Posterior vena cava (tissue), 2 donors: ENCODE data around the gene RAC2. TPM values are rescaled to one million over a fixed set of nuclear protein-coding genes. Genes with fewer than 3 reads are reported as not detected.
"Not testable (repeated sequence)": the region's sequence is repeated elsewhere in the genome, so short reads cannot be mapped to it uniquely, and the experiment has no call there.

Experiments
- DNase-seq: peaks from one replicate; pipeline ENCODE4 v3.0.0-alpha.2; 2020; ENCODE audit warnings: low spot score
- intact Hi-C, 2 donors: fragments of 100-400 bp; cut with DNase I; formaldehyde crosslinking; loops; one replicate each; pipeline versions ENCODE4 v1.14.1 to v1.14.2; 2022 to 2023
- total RNA-seq, 2 donors: library from RNA; stranded (reverse); fragmentation: NEBNext Ultra II Directional; extraction: Animal tissue kit (Norgen Biotek cat#: 25700); gene quantifications; one replicate each; pipeline ENCODE4 v1.2.1, GENCODE V29; 2021
- donor health status: DM: yes; HTN: yes; CAD: no.
- donor health status: DM: yes; HTN: yes; CAD: no.

The RAC2 gene
- total RNA-seq, 2 donors from 2014 or later, result 12.9 to 17.5 TPM

- intact Hi-C loops, result loop anchor here in 1 of 2 donors (5.0 kb wide), 1 partner anchor 92 kb away; no protein-coding TSS in a partner anchor
- DNase-seq, result peak; percentile 49
These were observed 15.5 kb upstream of the RAC2 start for GRCh38 chr22:37259540-37260029.

GRCh38 chr22:37258753-37259401 is 14.8 kb upstream of the RAC2 start:
- peak; percentile 30 for DNase-seq
- intact Hi-C loops, result no loop called here

- intact Hi-C loops, result no loop called here
- DNase-seq, result peak; percentile 3
These were observed 14.1 kb upstream of the RAC2 start for GRCh38 chr22:37258005-37258752.

- intact Hi-C loops, result no loop called here
- DNase-seq, result peak; percentile 49
These were observed 12.1 kb upstream of the RAC2 start for GRCh38 chr22:37256075-37256726.

GRCh38 chr22:37255558-37256006 is 11.5 kb upstream of the RAC2 start:
- intact Hi-C loops, result no loop called here
- DNase-seq, result no peak

- no peak for DNase-seq
- intact Hi-C loops, result no loop called here
These were observed 10.8 kb upstream of the RAC2 start for GRCh38 chr22:37254867-37255233.

GRCh38 chr22:37254209-37254866 is 10.3 kb upstream of the RAC2 start:
- intact Hi-C loops, result no loop called here
- DNase-seq, result peak; percentile 2

GRCh38 chr22:37253126-37253660 is 9.1 kb upstream of the RAC2 start:
- intact Hi-C loops, result no loop called here
- no peak for DNase-seq

GRCh38 chr22:37251836-37252235 is 7.8 kb upstream of the RAC2 start:
- intact Hi-C loops, result not testable (repeated sequence)

GRCh38 chr22:37249986-37250385 is 5.9 kb upstream of the RAC2 start:
- DNase-seq, result peak; percentile 62
- intact Hi-C loops, result no loop called here

More at GRCh38 chr22:37251836-37252235, 7.8 kb upstream of the RAC2 start:
- peak; percentile 13 for DNase-seq

GRCh38 chr22:37248251-37248650 is 4.2 kb upstream of the RAC2 start:
- intact Hi-C loops, result no loop called here
- peak; percentile 18 for DNase-seq

- intact Hi-C loops, result no loop called here
- DNase-seq, result no peak
These were observed 1.7 kb upstream of the RAC2 start for GRCh38 chr22:37245740-37246139.

- intact Hi-C loops, result no loop called here
- DNase-seq, result peak; percentile 67
These were observed 1.1 kb upstream of the RAC2 start for GRCh38 chr22:37244922-37245722.

- intact Hi-C loops, result no loop called here
These were observed 511 bp downstream of the RAC2 start for GRCh38 chr22:37243402-37244113.

GRCh38 chr22:37242395-37242918 is 1.6 kb downstream of the RAC2 start:
- DNase-seq, result peak; percentile 92
- intact Hi-C loops, result no loop called here

More at GRCh38 chr22:37243402-37244113, 511 bp downstream of the RAC2 start:
- peak; percentile 41 for DNase-seq

- intact Hi-C loops, result no loop called here
- peak; percentile 82 for DNase-seq
These were observed 2.5 kb downstream of the RAC2 start for GRCh38 chr22:37241351-37242142.

GRCh38 chr22:37240941-37241320 is 3.1 kb downstream of the RAC2 start:
- DNase-seq, result peak; percentile 76
- intact Hi-C loops, result no loop called here
